GM23248 (cell line): ENCODE data around the gene SELL.
"Not testable (repeated sequence)": the region's sequence is repeated elsewhere in the genome, so short reads cannot be mapped to it uniquely, and the experiment has no call there.

Experiments
- EZH2 ChIP-seq: fragments of 200-600 bp; sonication (generic); IDR thresholded peaks from 2 replicates; pipeline ENCODE4 v1.6.1; 2018; ENCODE audit warnings: antibody characterized with exemption, mild to moderate bottlenecking; ENCODE audit not compliant: insufficient read depth, poor library complexity, severe bottlenecking
- EZH2phosphoT487 ChIP-seq: fragments of 200-600 bp; sonication (generic); IDR thresholded peaks from 2 replicates; pipeline ENCODE4 v1.6.1; 2018; ENCODE audit warnings: antibody characterized with exemption, moderate library complexity, mild to moderate bottlenecking, low read depth; ENCODE audit not compliant: insufficient read depth

GRCh38 chr1:169715100-169715499 lies 3.7 kb upstream of the SELL start:
- TF ChIP-seq EZH2, EZH2phosphoT487: not testable (repeated sequence)
